ENCODE measurements around the gene MCF2L. TPM values are rescaled to one million over a fixed set of nuclear protein-coding genes. Genes with fewer than 3 reads are reported as not detected.

The MCF2L gene
- total RNA-seq, 4 donors from 2014 or later = 62.1 to 186 (median 91.3) TPM

DNA sequence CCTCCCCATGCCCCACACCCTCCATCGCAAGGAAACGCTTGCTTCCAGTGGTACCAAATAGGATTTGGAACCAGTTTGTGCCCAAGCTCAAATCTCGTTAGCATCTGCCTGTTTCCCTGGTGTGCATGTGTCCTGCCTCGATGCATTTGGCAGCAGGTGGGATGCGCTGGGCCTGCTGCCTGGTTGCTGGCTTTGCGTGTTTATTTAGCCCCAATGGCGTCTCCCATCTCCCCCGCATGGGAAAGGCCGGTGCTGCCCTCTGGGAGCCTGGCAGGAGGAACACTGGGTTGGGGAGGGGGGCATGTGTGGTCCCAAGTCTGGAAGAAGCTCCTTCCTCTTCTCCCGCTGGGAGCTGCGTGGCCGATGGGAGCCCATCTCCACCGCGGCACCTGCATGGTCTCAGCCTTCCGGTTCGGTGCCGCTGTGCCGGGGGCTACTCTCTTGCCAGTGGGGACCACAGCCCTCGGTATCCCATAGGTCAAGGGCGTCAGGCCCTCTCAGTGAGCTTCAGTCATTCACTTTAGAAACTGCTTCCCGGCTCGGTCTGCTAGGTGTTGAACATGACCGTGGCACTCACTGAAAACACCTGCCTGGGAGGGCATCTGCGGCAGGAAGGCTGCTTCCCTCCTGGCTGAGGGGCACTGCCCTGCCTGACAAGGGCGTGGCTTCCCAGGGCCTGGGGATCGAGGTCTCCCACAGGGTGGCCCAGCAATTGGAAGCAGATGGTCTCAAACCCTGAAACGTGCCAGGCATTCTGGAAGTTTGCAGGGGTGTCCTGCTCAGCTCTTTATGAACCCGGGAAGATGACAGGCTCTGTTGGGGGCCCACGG is 124.8 kb downstream of the MCF2L start:
- Histone ChIP-seq H3K27me3 (no peaks in the 10 kb centered on the region), H3K4me1 (no peaks in the 10 kb centered on the region), H3K4me3 (no peak overlapping the region), H3K9me3 (no peaks in the 10 kb centered on the region), H3K36me3 (no peaks in the 10 kb centered on the region), H3K27ac (no peak overlapping the region)
- in situ Hi-C loops (cut with MboI; ENCODE audit: low pct_ligation_motif_present in 1 of 4, low pct_unique_long_range_greater_than_20kb in 1 of 4, low sequenced_read_pairs in 3 of 4) = no loop called here
- TF ChIP-seq POLR2AphosphoS5 (IDR thresholded peaks at IDR 0.05) (no peak), EP300 (IDR thresholded peaks at IDR 0.05; ENCODE audit: low read depth) (no peak), CTCF (IDR thresholded peaks at IDR 0.05) (no peak), POLR2A (IDR thresholded peaks at IDR 0.05) (no peak)
- 81 to 90% methylated on average over 2 to 24 of the region's 29 CpGs for WGBS, 2 donors (ENCODE audit: low coverage in 1 of 2)
- DNase-seq = no peak
- intact Hi-C loops (cut with DNase I; ENCODE audit: low total_unique reads) = no loop called here

GRCh38 chr13:113094410-113094800 is 125.4 kb downstream of the MCF2L start:
- no peaks in the 10 kb centered on the region for H3K4me1 ChIP-seq
- no peaks in the 10 kb centered on the region for H3K9me3 ChIP-seq
- no peaks in the 10 kb centered on the region for H3K27me3 ChIP-seq
- intact Hi-C loops (cut with DNase I; ENCODE audit: low total_unique reads) = no loop called here
- TF ChIP-seq POLR2A (IDR thresholded peaks at IDR 0.05) = no peak
- no peak for TF ChIP-seq CTCF (IDR thresholded peaks at IDR 0.05)
- no peak for TF ChIP-seq EP300 (IDR thresholded peaks at IDR 0.05; ENCODE audit: low read depth)
- TF ChIP-seq POLR2AphosphoS5 (IDR thresholded peaks at IDR 0.05) = no peak
- WGBS, 2 donors (ENCODE audit: low coverage in 1 of 2) = 77 to 85% methylated on average over 3 to 14 of the region's 14 CpGs
- in situ Hi-C loops (cut with MboI; ENCODE audit: low pct_ligation_motif_present in 1 of 4, low pct_unique_long_range_greater_than_20kb in 1 of 4, low sequenced_read_pairs in 3 of 4) = no loop called here
- H3K4me3 ChIP-seq = no peak overlapping the region
- no peak for DNase-seq
- no peak overlapping the region for H3K27ac ChIP-seq
- no peaks in the 10 kb centered on the region for H3K36me3 ChIP-seq

- Histone ChIP-seq H3K4me3 (no peak overlapping the region), H3K4me1 (no peaks in the 10 kb centered on the region), H3K36me3 (no peaks in the 10 kb centered on the region), H3K27me3 (no peaks in the 10 kb centered on the region), H3K27ac (no peak overlapping the region), H3K9me3 (no peaks in the 10 kb centered on the region)
- in situ Hi-C loops (cut with MboI; ENCODE audit: low pct_ligation_motif_present in 1 of 4, low pct_unique_long_range_greater_than_20kb in 1 of 4, low sequenced_read_pairs in 3 of 4) = no loop called here
- DNase-seq = no peak
- TF ChIP-seq POLR2AphosphoS5 (IDR thresholded peaks at IDR 0.05) = no peak
- TF ChIP-seq CTCF (IDR thresholded peaks at IDR 0.05) = no peak
- TF ChIP-seq EP300 (IDR thresholded peaks at IDR 0.05; ENCODE audit: low read depth) = no peak
- 82 to 87% methylated on average over 15 to 24 of the region's 25 CpGs for WGBS, 2 donors (ENCODE audit: low coverage in 1 of 2)
- intact Hi-C loops (cut with DNase I; ENCODE audit: low total_unique reads) = no loop called here
Observed at GRCh38 chr13:113095146-113096051, 126.4 kb downstream of the MCF2L start.

DNA sequence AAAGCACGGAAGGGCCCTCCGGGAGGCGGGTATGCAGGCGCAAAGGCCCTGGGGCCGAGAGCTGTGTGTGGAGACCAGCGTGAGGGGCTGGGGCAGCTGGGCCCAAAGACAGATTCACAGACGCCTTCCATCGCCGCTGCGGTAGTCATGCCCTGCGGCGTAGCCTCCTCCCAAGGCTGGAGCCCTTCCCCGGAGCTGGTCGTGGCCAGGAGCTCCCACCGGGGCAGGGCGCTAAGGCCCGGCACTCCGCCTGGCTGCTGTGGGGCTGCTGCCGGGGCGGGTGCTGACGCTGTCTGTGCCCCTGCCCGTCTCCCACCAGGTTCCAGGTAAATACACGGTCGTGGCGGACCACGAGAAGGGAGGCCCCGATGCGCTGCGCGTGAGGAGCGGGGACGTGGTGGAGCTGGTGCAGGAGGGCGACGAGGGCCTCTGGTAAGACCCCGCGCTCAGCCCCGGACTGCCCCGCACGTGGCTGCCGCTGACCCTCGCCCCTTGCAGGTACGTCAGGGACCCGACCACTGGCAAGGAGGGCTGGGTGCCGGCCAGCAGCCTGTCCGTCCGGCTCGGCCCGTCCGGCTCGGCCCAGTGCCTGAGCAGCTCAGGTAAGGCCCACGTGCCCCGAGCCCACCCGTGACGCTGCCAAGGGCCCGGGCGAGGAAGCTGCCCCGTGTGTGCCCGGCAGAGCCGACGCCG is 127.2 kb downstream of the MCF2L start:
- H3K27ac ChIP-seq = no peak overlapping the region
- no peak for DNase-seq
- no peaks in the 10 kb centered on the region for H3K9me3 ChIP-seq
- intact Hi-C loops (cut with DNase I; ENCODE audit: low total_unique reads) = no loop called here
- WGBS, 2 donors (ENCODE audit: low coverage in 1 of 2) = 87% methylated on average over 43 of the region's 61 CpGs; no CpG with 5 or more reads in 1 of the 2 donors
- H3K27me3 ChIP-seq = no peaks in the 10 kb centered on the region
- in situ Hi-C loops (cut with MboI; ENCODE audit: low pct_ligation_motif_present in 1 of 4, low pct_unique_long_range_greater_than_20kb in 1 of 4, low sequenced_read_pairs in 3 of 4) = no loop called here
- no peaks in the 10 kb centered on the region for H3K36me3 ChIP-seq
- H3K4me1 ChIP-seq = no peaks in the 10 kb centered on the region
- H3K4me3 ChIP-seq = no peak overlapping the region
- TF ChIP-seq POLR2A (IDR thresholded peaks at IDR 0.05) = no peak
- no peak for TF ChIP-seq CTCF (IDR thresholded peaks at IDR 0.05)
- no peak for TF ChIP-seq EP300 (IDR thresholded peaks at IDR 0.05; ENCODE audit: low read depth)
- TF ChIP-seq POLR2AphosphoS5 (IDR thresholded peaks at IDR 0.05) = no peak

Measured in transverse colon (tissue), 4 donors.